ENCODE measurements around the gene DIP2C.

DIP2C gene

DNA sequence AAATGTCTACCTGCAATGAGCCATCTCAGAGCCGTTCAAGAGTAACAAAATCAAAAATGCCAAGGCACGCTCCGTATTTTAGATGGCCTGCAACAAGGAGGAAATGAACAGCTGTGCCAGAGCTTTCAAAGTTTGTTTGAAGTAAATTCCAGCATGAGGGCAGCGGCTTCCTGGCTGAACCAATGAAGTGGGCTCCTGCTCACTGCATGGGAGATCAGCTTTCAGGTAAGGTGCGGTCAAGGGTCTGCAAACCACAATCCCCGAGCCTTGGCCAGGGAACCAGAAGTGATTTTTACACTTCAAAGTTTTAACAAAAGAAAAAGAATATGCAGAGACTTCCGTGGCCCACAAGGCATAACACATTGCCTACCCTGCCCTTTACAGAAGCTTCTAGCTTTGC is 120.6 kb downstream of the DIP2C start:
- no peak for DNase-seq

DNA sequence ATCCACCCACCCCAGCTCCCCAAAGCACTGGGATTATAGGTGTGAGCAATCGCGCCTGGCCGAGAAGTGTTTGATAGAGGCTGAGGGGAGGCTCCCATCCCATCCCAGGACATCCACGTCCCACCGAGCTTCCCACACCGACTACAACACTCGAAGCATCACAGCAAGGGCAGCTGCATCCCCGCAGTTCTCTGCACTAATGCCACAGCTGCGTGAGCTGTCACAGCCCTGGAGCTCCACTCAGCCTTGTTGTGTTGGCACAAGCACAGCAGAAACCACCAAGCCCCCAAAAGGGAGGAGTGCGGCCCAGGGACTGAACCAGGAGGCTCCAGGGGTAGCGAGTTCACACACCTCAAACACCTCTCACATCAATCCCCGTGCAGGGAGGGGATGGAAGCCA is 121.6 kb downstream of the DIP2C start:
- no peak for DNase-seq

DNA sequence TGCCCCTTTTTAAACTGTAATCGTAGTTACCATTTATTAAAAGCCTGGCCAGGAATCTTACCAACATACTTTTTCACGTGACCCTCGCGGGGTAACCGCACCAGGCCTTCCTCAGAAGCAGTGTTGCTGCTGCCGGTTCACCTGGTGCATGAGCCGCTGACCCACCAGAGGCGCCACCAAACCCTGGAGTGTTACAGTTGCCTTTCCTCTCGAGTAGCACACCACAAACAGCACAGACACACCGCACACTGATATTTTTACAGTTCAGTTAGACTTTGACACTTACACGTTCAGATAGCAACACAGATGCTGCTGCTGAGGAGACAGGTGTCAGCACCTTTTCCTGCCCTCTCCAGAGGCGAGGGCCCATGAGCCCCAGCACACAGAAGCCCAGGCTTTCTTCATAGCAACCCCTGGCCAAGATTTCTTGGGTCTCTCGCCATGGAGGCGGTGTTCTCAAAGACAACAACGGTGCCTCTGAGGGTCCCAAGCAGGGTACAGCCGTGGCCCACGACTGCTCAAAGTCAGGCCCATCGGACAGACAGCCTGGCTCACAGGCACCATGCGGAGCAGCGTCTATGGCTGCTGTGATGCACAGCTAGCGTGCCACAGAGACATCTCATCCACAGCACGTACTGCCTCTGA is 123.1 kb downstream of the DIP2C start:
- no peak for DNase-seq

DNA sequence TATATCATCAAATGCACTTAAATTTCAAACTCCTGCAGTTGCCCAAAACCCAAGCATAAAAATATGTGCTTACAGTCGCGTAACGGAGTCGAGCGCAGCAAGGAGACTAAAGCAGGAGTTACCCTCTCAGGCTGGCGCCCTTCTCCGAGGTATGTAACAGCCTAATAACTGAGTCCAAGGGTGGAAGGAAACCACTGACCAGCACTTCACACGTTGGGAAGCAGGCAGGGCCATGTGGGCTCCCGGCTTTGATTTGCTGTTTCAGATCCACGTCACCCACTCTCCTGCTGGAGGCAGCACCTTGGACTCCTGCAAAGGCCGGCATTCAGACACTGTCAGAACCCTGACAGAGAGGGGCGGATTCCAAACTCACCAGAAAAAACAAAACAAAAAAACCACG is 123.8 kb downstream of the DIP2C start:
- no peak for DNase-seq

DNA sequence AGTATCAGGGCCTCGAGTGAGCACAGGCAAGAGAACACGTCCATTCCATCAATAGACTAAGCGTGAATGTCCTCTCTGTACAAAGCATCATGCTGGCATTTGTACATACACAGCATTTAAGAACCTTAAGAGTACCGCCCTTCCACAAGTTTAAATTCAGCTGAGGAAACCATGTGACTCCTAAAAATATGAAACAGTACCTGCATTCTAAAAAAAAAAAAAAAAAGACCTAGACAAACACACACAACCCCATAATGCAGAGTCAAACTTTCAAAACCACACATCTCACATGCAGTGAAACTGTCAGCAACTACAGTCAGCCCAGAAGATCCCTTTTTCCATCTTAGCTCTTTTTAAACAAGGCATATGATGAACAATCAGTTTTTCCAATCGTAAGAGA is 124.3 kb downstream of the DIP2C start:
- DNase-seq: no peak

DNA sequence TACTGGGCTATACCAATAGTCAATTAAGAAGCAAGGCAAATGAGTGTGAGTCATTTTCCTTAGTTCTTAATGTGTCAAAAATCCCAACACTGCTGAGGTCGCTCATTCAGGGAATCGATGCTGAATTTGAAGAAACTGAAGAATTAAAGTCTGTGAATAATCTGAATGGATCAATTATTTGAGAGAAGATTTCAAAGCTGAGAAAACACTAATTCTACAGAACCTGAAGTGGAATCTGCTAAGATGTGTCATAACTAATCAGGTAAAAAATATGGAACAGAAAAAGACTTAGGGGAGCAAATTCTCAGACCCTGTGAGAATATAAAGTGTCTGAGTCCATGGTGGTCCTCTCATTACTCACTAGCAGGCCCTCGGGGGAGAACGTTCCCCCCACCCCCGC is 125.6 kb downstream of the DIP2C start:
- DNase-seq: no peak

DNA sequence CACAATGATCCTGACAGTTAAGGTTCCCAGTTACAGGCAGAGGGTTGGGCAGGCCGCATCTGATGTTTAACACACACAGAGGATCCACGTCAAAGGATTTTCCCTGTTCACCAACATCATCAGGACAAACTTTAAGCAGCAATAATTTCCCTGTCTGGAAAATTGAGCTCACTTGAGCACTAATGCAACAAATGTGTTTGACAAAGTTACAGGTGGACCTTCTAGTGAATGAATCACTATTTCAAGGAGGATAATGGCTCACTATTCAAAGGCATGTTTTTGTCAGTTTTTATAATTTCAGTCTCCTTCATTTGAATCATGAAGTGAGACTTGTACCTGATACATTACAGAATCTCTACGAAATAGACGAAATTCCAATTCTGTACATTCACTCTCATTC is 127.3 kb downstream of the DIP2C start:
- no peak for DNase-seq

DNA sequence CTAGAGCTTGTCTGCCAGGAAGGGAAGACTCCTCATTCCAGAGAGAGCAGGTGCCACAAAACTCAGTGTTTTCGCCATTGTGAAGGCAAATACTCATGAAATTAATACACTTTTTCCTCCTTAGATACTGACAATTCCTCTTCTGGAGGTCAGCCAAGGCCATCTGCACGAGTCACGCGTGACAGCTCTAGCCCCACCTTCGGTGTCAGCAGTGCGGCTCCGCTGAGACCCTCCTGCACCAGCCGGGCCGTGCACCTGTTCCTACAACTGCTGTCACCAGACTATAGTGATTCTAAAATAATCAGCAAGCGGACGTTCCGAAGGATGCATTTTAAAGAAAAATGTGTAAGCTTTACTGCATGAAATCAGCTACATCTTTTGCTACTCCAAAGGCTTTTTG is 127.7 kb downstream of the DIP2C start:
- no peak for DNase-seq

DNA sequence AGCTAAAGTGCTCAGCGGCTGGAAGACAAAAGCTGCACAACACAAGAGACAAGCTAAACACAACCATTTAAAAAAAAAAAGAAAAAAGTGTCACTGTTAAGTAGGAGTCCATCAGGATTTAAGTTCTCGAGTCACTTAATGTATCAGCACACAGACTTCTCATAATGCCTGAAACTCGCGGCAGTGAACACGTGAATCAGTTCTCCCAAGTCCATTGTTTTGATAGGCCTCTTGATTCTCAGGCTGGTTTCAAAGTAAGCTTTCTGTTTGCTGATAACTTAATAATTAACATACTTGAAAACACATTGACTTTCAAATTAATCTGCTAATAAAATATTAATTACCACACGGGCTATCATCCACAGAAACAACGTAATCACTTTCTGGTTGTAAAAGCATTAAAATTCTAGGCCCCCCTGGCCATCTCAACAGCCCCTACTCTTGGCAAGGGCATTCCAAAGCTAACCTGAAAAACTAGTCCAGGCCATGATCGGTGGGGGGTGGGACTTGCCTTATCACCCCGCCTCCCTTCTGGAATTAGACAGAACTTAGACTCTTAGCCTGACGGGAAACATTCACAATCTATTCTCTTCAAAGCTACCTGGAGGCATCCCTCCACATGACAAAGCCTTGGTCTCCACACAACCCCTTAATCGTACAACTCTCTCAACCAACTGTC is 129.0 kb downstream of the DIP2C start:
- DNase-seq: no peak

DNA sequence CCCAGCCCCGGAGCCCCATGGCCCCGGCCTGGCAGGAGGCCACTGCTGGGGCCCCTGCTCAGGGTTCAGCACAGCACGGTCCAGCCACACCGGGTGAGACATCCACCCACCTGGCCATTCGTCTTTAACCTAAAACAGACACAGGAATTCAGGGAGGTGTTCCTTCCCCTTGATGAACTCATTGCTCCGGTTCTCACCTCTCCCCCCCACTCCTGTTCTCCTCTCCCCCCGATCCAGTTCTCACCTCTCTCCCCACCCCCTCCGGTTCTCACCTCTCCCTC is 129.8 kb downstream of the DIP2C start:
- no peak for DNase-seq

DNA sequence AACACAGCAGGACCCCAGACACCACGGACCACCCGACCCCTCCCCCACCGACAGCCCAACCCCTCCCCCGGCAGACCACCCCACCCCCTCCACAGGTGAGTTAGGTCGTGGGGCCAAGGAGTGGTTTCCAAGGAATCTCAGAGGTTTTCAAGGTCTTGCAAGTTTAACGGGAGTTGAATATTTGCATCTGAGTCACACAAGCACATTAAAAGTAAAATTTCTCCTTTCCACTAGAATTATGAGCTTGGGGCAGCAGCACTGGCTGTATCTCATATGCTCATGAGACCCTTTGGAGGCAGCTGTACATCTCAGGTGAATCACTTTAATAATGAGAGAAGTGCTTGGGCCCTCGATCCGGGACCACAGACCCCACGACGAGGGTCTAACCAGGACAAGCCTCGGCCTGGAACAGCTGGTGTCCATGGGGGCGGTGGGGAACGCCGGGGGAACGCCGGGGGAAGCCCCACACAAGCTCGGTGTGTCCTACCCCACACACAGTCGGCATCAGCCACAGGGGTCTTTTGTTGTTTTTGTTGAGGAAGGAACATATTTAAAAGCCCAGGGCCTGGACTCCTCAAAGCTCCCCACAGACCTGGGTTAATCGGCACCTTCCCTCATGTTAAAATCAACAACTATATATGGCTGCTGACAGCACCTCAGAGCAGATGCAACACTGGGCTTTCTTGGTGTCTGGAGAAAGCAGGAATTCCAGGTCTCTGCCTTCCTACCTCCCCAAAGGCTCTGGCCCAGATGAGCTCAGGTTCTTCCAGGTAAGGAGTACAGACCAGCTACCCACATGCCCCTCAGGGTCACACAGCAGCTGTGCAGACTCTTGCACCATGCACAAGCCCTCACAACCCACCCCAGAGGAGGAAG is 130.3 kb downstream of the DIP2C start:
- no peak for DNase-seq

DNA sequence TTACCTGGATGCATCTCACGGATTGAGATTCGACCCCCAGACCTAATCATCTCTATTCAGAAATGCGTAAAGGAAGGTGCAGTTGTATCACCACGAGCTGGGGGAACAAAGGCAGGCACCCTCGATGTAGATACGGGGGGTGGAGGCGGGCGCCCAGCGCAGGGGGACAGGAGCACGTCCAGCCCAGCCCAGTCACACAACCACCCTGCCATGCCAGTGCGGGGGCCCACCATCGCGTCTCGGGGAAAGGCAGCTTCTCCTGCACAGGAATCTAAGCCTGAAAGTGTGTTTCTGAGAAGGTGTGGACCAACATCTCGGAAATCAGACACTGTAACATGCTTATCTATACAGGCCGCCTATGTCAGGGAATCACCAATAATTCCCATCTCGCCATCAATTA is 131.1 kb downstream of the DIP2C start:
- no peak for DNase-seq

DNA sequence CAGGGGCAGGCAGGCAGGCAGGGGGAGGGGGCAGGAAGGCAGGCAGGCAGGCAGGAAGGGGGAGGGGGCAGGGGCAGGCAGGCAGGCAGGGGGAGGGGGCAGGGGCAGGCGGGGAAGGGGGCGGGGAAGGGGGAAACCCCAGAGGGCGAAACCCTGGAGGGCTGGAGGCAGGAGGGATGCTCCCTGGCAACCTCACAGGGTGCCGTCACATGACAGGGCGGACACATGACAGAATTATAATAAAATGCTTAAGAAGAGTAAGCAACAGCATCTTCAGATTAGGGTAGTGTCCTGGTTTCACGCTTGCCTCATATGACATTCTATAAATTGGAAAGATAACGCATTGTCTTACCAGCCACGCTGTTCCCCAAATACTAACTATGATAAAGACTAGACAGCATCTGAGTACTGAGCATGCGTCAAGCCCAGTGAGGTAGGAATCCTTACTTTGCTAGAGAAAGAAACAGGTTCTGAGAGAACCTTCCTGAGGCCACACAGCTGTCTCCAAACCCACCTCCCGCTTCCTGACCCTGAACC is 131.6 kb downstream of the DIP2C start:
- no peak for DNase-seq

DNA sequence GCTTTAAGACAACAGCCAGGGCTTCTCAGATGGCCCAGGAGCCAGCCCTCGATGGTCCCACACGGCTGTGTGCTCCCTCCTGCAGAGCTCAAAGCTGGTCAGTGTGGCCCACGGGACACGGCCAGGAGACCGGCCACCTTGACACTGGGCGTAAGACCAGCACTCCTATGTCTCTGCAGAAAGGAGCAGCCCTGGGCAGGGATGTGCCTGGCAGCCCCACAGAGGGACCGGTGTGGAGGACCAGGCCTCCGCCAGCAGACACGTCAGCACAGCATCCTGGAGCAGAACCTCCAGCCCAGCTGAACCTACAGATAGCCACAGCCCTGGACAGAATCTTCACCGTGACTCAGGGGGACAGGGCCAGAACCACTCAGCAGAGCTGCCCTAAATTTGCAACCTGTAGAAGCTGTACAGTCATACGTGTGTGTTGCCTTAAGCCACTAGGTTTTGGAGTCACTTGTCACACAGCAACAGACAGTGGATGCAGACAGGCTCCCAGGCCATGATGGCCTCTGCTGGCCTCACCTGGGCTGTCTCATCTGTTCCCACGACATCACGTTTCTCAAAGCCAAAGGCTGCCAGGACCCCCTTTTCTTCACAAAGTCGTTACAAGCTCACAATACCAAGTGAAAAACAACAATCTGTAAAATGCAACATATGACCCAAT is 132.4 kb downstream of the DIP2C start:
- DNase-seq: no peak

DNA sequence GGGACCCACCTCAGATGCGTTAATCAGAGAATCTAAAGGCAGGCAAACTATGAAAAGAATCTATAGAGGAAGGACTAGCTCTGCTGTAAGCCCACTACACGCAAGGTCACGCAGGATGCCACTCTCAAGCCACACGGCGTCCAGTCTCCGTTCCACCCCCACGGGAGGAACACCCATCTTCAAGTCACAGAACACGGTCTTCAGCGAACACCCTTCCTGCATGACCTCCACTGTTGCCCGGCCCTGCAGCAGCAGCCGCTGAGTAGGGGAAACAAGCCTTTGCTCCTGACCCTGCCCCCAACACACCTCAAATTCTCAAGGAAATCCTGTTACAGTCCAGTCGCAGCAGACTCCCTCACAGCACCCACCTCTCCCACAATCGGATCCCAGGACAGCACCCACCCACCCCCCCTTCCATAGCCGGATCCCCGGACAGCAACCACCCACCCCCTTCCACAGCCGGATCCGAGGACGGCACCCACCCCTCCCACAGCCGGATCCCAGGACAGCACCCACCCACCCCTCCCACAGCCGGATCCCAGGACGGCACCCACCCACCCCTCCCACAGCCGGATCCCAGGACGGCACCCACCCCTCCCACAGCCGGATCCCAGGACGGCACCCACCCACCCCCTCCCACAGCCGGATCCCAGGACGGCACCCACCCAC is 133.7 kb downstream of the DIP2C start:
- no peak for DNase-seq

DNA sequence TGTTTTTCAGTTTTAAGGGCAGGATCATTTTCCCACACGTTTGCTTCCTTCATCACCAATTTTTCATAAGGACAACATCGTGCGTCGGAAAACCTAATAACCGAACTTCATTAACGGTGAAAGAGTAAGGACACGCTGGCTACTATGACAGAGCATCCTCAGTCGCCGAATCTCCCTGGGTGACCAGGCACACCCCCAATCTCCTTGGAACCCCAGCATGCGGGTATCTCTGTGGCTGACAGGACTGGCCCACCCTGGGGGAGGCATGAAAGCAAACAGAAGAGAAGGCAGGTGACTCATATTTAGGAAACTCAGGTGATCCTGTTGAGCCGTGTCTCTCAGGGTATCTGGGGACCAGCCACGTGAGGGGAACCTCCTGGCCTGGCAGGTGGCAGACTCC is 134.2 kb downstream of the DIP2C start:
- DNase-seq: no peak

DNA sequence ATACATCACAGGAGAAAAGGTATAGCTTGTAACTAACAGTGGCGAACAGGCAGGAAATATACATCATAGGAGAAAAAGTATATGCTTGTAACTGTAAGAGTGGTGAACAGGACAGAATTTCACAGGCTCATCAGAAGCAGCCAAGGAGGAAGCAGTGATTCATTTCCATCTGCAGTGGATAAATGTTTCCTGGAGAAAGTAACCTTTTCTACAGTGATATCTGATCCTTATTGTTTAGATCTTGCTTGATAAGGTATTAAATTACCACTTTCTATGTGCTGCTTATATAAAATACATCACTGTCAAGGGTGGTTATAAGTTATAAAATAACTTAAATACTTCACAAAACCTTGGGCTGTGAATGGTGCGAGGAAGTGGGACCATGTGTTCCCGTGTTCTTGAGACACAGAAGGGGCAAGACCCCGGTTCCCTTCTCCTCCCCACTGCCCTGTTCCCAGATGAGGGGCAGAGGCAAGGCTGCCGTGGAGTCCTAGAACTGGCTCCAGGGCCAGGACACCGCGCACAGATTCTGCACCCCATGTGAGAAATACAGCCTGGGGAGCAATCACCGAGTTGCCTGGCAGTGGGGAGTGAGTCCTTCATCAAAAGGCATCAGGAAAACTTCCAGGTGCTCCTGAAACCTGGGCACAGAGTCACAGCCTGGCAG is 135.2 kb downstream of the DIP2C start:
- no peak for DNase-seq

DNA sequence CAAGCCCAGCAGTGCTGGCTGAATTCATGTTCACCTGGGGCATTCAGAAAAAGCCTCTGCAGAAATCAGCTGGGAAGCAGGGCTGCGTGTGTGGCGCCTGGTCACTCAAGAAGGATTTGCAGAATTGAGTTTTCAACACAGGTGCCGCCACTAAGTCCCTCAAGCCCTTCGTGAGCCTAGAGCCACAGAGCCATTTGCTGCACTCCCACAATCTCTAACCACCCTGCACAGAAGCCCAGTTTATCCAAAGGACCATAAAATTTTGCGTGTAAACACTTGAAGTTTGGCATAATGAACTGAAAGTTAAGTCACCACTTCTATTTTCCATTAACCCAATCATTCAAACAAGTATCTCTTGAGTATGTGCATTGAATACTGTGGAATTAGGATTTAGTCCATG is 136.2 kb downstream of the DIP2C start:
- no peak for DNase-seq

DNA sequence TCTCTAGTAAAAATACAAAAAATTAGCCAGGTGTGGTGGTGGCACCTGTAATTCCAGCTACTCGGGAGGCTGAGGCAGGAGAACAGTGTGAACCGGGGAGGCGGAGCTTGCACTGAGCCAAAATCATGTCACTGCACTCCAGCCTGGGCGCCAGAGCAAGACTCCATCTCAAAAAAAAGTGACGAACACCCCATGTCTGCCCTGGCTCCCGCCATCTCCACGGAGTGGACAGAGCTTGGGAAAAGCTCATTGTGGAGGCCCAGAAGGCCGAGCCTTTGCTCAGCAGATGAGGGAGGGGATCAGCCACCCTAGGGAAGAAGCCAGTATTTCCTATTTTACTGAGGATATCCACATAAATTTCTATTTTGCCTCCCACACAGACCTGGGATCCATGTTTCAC is 136.8 kb downstream of the DIP2C start:
- DNase-seq: no peak

DNA sequence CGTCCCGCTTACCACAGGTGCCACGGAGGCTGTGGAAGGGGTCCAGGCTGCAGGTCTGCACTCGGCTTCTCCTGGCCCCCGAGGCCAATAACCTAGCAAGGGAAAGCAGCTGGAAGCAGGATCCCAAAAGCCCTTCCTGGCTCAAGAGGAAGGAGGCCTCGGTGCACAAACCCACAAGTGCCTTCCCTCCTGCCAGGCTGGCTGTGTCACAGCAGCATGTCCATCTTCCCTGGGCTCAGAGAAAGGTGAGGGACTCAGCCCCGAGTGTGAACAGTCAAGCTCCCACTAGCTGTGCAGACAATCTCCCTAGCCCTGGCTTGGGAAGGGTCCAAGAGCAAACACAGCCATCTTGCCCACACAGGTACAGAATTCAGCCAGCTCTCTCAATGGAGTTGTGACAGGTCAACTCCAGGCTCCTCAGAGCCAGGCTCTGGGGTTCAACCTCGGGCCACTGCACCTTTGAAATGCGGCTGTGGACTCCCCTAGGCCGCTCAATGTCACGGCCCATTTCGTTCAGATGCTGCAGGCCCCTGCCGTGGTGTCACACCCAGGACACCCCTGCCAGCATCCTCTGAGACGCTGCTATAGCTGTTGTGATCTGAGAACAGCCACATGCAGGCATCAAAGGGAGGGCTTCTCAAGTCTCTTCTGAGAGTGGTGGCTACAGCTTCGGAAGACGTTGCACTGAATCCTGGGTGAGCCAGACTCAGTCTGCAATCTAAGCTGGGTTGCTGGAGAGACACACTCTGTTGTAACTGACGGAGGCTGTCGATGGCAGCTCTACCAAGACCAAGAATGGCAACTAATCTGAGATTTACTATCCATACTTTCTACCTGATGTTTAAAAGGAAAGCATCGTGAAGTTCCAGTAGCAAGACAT is 137.9 kb downstream of the DIP2C start:
- no peak for DNase-seq

Measured in suppressor macrophage (primary cell).